Measurements from ENCODE around the gene GTF2F2.

Gene GTF2F2

DNA sequence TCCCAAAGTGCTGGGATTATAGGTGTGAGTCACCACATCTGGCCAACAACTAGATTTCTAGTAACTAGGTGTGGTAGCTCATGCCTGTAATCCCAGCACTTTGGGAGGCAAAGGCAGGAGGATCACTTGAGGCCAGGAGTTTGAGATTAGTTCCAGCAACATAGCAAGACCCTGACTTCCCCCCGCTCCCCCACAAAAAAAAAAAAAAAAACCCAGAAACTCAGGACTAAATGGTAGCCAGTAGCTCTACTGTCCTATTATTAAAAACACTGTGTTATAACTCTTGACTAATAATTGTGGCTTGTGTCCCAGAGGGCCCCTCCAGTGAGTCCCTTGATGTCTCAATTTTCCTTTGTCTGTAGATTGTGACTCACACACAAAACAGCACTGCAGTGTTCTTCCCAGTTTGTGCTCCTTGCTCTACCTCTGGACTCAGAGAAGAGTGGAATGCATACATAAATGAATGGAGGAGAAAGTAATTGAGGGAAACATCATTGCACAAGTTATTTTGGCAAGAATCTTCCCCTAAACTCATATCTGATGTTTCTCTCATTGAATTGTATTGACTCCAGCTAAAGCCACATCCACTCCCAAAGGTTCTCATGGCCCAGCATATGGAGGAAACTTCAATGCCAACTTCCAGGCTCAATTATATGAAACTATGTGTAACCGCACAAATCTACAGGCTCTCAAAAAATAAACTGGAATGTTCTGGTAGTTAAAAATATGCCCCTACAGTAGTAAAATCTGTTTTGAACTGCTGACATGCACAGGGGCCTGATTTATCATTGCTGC, 211.9 kb downstream of the GTF2F2 start:
- TF ChIP-seq, protein P1, sequence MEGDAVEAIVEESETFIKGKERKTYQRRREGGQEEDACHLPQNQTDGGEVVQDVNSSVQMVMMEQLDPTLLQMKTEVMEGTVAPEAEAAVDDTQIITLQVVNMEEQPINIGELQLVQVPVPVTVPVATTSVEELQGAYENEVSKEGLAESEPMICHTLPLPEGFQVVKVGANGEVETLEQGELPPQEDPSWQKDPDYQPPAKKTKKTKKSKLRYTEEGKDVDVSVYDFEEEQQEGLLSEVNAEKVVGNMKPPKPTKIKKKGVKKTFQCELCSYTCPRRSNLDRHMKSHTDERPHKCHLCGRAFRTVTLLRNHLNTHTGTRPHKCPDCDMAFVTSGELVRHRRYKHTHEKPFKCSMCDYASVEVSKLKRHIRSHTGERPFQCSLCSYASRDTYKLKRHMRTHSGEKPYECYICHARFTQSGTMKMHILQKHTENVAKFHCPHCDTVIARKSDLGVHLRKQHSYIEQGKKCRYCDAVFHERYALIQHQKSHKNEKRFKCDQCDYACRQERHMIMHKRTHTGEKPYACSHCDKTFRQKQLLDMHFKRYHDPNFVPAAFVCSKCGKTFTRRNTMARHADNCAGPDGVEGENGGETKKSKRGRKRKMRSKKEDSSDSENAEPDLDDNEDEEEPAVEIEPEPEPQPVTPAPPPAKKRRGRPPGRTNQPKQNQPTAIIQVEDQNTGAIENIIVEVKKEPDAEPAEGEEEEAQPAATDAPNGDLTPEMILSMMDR (IDR thresholded peaks at IDR 0.05; ENCODE audit: borderline replicate concordance, insufficient read depth, low read depth, low read length), result no peak

DNA sequence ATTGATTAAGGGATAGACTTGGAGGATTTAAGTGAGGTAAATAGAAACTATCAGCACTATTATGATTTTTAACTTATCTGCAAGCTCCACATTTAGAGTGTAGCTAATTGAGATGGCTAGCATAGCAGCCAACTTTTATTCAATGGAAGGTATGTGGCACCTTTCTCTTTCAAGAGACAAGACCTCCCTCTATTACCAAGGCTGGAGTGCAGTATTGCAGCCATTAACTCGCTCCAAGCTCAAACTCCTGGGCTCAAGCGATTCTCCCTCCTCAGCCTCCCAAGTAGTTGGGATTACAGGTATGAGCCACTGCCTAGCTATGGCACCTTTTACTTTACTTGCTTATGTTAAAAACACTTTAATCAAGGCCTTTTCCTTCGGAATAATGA, 212.5 kb downstream of the GTF2F2 start:
- no peak overlapping the region for H3K4me3 ChIP-seq (ENCODE audit: low read depth, low read length)
- TF ChIP-seq, protein P1 (IDR thresholded peaks at IDR 0.05; ENCODE audit: borderline replicate concordance, insufficient read depth, low read depth, low read length), result no peak

More for the DNA sequence above, 211.9 kb downstream of the GTF2F2 start:
- no peak overlapping the region for H3K4me3 ChIP-seq (ENCODE audit: low read depth, low read length)

DNA sequence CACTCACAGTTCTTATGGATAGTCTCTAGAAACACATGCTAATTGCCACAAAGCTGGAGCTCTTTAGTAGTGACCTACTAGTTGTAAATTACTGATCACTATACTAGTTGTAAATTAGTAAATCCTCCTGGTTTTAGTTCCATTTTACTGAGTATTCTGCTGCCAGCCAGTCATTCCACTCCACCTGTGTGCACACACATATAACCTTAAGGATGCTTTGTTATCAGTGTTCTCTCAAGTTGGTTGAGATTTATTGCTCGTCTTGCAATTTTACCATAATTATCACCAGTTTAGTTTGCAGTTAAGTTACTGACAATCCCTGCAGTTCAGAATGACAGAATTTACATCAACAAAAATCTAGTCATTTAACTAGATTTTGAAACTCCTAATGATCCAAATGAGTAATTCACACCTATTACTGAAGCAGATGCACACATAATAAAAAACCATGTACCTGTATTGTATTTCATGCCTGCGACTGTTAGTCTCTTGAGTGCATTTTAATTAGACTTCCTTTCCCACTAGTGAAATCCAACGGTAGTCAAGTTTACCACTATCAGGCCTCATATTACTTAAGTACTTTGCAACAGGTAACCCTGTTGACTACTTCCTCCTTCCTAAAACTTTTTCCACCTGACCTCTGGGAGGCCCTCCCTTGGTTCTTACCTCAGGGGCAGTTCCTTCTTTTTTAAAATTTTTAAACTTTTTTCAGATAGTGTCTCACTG, 213.1 kb downstream of the GTF2F2 start:
- H3K4me3 ChIP-seq (ENCODE audit: low read depth, low read length), result no peak overlapping the region

More for the DNA sequence above, 213.1 kb downstream of the GTF2F2 start:
- TF ChIP-seq, protein P1 (IDR thresholded peaks at IDR 0.05; ENCODE audit: borderline replicate concordance, insufficient read depth, low read depth, low read length), result no peak
